ENCODE data around the gene SUSD1.

DNA sequence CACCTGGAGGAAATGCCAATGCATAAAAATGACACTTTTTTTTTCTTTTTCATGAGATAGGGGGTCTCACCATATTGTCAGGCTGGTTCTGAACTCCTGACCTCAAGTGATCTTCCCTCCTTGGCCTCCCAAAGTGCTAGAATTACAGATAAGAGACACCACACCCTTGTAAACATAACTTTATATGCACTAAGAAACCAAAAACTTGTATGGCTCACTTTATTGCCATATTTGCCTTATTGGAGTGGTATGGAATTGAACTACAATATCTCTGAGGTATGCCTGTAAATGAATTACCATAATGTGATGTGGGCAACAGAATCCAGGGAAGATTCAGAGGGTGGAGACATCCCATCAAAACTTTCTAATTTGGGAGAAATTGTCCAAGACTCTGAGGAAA, 164.6 kb downstream of the SUSD1 start:
- TF ChIP-seq NFIC (IDR thresholded peaks at IDR 0.05) = no peak
- TF ChIP-seq EP300 (IDR thresholded peaks at IDR 0.05; ENCODE audit: borderline replicate concordance) = no peak
- TF ChIP-seq, protein P1, sequence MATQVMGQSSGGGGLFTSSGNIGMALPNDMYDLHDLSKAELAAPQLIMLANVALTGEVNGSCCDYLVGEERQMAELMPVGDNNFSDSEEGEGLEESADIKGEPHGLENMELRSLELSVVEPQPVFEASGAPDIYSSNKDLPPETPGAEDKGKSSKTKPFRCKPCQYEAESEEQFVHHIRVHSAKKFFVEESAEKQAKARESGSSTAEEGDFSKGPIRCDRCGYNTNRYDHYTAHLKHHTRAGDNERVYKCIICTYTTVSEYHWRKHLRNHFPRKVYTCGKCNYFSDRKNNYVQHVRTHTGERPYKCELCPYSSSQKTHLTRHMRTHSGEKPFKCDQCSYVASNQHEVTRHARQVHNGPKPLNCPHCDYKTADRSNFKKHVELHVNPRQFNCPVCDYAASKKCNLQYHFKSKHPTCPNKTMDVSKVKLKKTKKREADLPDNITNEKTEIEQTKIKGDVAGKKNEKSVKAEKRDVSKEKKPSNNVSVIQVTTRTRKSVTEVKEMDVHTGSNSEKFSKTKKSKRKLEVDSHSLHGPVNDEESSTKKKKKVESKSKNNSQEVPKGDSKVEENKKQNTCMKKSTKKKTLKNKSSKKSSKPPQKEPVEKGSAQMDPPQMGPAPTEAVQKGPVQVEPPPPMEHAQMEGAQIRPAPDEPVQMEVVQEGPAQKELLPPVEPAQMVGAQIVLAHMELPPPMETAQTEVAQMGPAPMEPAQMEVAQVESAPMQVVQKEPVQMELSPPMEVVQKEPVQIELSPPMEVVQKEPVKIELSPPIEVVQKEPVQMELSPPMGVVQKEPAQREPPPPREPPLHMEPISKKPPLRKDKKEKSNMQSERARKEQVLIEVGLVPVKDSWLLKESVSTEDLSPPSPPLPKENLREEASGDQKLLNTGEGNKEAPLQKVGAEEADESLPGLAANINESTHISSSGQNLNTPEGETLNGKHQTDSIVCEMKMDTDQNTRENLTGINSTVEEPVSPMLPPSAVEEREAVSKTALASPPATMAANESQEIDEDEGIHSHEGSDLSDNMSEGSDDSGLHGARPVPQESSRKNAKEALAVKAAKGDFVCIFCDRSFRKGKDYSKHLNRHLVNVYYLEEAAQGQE (IDR thresholded peaks at IDR 0.05; ENCODE audit: low read depth) = no peak
- no peak for TF ChIP-seq CEBPB (IDR thresholded peaks at IDR 0.05)
